ENCODE data around the gene C6orf15.

- TF ChIP-seq POLR2AphosphoS5 (IDR thresholded peaks at IDR 0.05) (no peak), CTCF (IDR thresholded peaks at IDR 0.05) (no peak), POLR2A (IDR thresholded peaks at IDR 0.05) (no peak), EP300 (IDR thresholded peaks at IDR 0.05; ENCODE audit: low read depth) (no peak)
Observed at GRCh38 chr6:31125162-31125561, 12.8 kb upstream of the C6orf15 start.
